ENCODE results near the gene VSIR.

Gene VSIR

GRCh38 chr10:71806704-71807556, 33.6 kb upstream of the VSIR start:
- DNase-seq (ENCODE audit: low read depth): no peak

- DNase-seq (ENCODE audit: low read depth): no peak
Observed at GRCh38 chr10:71805776-71806703, 32.7 kb upstream of the VSIR start.

DNA sequence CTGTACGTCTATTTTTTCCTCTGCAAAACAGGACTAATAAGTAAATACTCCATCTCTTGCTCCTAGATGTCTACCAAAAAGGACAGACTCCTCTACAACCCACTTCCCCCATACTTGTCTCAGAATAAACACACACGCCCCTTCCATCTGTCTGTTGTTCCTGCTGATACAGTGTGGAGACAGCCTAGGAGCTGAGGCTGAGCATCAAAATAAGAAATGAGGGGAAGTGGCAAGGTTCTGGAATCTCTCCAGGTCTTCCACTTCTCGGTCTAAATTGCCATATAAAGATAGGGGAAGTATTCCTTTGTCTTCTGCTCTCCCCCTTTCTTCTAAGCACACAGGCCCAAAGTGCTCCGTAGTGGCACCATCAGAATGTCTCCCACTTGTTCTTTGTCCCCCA, 30.8 kb upstream of the VSIR start:
- DNase-seq (ENCODE audit: low read depth): no peak

- no peak for DNase-seq (ENCODE audit: low read depth)
Observed at GRCh38 chr10:71802715-71803488, 29.6 kb upstream of the VSIR start.

DNA sequence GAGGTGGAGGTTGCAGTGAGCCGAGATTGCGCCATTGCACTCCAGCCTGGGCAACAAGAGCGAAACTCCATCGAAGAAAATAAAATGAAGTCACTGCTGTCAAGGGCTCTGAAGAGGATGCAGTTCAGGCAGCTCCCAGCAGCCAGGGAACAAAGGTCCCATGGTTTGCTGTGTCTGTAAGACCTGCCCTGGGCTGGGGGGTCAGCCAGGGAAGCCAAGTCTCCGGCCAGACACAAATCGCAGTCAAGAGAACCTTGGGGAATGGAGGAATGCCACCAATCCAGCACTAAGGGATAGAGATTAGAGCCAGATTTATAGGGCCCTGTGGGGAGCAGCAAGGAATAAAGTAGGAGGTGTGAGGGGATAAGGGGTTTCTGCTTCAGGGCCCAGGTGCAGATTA, 28.9 kb upstream of the VSIR start:
- DNase-seq (ENCODE audit: low read depth): no peak

DNA sequence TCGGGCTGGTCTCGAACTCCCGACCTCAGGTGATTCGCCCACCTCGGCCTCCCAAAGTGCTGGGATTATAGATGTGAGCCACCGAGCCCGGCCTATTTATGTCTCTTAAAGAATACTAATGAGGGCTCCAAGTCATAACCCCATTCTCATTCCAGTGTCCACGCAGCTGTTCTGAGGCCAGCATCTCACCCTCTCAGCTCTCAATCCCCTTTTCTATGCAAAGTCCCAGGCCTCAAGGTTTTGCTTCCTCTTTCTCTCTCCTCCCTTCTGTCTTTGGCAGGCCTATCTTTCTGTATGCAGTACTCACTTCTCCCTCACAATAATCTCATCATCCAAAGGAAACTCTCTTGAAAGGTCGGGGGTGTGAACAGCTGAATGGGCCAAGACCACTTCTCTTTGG, 28.0 kb upstream of the VSIR start:
- DNase-seq (ENCODE audit: low read depth): no peak

DNA sequence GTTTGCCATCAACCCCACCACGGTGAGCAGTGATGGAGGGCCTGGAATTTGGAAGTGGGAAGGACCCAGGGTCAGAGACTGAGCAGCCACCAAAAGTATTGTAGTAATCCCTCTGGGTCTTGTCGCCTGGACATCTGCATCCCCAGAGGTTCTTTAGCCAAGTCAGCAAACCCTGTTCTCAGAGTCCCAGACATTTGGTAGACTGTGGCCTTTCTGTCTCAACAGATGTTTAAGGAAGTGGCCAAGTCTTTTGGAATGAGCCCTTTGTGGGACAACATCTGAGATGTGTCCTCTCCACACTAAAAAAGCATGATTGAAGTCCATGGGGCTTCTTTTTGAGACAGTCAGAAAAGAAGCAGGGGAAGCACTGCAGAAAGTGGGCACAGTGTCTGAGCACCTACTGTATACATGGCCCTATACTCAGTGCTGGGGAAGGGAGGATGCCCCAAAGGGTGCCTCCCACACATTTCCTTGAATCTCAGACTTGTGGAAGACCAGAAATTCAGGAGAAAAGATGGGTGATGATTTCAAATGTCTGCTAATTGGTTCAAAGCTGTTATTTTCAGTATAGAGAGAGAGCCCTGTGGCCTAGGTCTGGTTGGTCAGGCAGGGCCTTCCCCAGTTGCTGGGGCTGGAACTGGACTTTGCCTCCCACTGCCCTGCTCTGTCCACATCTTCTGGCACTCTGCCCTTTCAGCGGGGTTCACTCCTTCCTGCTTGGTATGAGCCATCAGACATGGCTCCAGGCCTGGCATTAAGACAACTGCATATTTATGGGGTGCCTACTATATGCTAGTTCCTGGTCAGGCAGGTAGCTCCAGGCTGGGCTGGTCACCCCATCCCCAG, 26.5 kb upstream of the VSIR start:
- DNase-seq (ENCODE audit: low read depth): no peak

- DNase-seq (ENCODE audit: low read depth): no peak
Observed at GRCh38 chr10:71799112-71799511, 25.8 kb upstream of the VSIR start.

DNA sequence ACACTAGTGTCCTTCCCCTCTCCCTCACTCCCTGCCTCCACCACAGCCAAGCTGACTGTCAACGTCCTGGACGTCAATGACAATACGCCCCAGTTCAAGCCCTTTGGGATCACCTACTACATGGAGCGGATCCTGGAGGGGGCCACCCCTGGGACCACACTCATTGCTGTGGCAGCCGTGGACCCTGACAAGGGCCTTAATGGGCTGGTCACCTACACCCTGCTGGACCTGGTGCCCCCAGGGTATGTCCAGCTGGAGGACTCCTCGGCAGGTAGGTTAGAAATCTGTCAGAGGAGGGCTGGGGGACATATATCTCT, 24.9 kb upstream of the VSIR start:
- no peak for DNase-seq (ENCODE audit: low read depth)

DNA sequence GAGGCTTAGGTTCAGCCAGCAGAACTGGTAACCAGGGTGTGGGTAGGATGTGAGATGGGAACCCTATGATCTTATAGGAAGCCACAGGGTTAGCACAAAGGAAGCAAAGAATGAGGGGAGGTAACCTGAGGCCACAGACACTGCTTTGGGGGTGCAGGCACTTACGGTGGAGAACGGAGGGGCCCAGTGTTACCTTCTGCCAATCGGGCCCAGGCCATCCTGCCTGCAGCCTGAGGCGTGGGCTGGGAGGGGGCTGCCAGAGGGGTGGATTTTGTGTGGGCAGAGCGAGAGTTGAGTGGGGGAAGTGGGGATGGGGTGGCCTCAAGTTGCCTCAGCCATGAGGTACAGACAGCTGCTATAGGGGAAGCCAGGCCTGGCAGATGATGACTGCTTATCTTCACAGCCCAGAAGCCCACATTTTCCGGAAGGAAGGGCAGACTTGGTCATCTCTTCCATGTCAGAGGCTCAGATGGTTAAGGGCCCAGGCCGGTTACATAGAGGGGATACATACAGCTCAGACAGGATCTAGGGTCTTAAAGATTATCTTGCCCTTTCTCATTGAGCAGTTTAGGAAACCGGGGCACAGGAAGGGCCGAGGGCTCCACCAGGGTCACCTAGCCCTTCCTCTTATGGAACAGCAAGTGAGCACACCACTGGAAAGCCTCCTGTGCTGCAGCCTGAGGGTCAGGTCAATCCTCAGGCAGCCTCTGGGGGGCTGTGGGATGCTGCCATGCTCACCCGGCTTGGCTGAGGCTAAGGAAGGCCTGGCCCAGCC, 24.4 kb upstream of the VSIR start:
- DNase-seq (ENCODE audit: low read depth): no peak

DNA sequence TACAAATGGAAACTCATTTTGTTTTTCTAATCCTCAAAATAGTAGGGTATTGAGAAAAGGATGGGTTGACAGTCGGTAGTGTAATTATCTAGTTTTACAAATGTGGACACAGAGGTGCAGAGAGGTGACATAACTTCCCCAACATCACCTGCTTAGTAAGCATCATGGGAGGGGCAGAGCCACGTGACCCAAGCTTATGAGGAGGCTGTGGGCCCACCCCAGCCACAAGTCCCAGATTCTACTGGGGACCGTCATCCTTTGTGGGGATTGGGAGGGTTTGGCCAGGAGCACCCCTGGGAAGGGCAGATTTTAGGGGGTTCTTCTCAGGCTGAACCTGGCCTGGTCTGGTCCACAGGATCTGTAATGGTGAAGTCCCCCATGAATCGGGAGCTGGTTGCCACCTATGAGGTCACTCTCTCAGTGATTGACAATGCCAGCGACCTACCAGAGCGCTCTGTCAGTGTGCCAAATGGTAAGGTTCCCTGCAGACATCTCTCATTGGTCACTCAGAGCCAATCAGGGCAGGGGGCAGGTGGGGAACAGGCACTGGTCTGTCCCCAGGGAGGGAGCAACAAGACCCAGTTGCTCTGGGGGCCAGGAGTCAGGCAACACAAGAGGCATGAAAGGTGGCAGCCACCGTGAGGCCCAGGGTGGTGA, 23.6 kb upstream of the VSIR start:
- no peak for DNase-seq (ENCODE audit: low read depth)

DNA sequence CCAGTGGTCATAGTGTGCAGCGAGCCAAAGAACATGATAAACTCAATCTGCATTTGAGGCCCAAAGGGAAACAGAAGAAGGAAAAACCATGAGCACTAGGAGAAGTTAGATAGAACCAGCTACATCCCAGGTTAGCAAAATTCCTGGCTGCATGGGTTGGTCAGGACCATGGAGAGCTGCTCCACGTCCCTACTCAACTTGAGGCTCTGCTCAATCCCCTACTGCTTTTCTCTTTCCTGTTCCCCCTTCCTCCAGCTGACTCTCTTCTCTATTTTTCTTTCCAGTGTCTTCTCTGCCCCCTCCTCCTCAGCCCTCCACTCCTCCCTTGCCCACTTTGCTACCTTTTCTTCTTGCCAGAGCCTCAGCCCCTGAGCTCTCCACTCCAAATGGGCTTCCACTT, 21.9 kb upstream of the VSIR start:
- DNase-seq (ENCODE audit: low read depth): no peak

DNA sequence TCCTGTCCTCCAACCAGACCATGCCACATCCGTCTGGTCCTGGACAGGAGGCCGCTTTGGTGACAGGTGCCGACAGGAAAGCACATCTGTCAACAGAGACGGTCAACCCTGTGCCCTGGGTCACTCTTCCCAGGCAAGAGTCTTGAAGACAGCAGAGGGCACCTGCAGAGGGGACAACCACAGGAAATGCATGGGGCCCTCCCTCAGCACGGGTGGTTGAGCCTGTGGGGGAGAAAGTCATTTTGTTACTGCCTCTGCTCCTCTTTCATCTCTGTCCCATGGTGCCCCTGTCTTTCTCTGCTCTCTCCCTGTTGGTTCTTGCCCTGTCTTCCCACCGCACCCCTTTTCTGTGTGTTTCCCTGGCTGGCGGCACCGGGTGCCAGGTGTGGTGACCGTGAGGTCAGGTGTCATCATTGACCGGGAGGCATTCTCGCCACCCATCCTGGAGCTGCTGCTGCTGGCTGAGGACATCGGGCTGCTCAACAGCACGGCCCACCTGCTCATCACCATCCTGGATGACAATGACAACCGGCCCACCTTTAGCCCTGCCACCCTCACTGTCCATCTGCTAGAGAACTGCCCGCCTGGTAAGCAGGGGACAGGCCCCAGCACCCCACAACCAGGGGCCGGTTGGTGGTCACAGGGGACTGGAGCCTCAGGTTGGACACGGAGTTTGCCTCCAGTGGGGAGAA, 17.6 kb upstream of the VSIR start:
- DNase-seq (ENCODE audit: low read depth): no peak

DNA sequence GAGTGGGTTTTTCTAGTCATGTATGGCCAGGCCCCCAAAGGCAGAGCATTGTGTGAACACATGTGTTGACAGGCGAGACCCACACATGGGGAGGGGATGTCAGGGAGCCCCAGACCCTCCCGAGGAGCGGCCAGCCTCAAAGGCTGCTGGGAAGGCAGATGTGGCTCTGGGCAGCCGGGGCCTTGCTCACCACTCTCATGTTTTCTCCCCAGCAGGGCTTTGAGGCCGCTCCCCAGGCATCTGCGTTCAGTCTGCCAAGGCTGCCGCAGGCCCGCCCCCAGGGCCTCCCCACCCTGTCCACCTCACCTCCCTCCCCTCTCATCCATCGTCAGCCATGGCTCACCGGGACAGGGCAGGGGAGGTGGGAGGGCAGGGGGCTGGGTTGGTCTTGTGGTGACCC, 16.6 kb upstream of the VSIR start:
- DNase-seq (ENCODE audit: low read depth): no peak

DNA sequence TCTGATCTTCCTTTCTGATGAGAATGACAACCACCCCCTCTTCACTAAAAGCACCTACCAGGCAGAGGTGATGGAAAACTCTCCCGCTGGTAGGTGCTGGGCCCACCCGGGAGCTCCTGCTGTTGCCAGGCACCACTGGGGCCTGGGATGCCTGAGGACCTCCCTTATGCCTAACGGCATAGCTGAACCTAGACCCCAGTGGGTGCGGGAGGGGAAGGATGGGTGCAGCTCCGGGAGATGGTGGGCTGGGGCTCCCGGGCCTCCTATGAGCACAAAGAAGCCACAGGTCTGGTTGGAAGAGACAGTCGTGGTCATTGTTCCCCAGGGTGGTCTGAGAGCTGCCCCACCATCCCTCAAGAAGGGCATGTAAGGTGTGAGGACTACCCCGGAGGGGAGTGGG, 15.6 kb upstream of the VSIR start:
- no peak for DNase-seq (ENCODE audit: low read depth)

GRCh38 chr10:71784679-71785272, 11.5 kb upstream of the VSIR start:
- no peak for DNase-seq (ENCODE audit: low read depth)

DNA sequence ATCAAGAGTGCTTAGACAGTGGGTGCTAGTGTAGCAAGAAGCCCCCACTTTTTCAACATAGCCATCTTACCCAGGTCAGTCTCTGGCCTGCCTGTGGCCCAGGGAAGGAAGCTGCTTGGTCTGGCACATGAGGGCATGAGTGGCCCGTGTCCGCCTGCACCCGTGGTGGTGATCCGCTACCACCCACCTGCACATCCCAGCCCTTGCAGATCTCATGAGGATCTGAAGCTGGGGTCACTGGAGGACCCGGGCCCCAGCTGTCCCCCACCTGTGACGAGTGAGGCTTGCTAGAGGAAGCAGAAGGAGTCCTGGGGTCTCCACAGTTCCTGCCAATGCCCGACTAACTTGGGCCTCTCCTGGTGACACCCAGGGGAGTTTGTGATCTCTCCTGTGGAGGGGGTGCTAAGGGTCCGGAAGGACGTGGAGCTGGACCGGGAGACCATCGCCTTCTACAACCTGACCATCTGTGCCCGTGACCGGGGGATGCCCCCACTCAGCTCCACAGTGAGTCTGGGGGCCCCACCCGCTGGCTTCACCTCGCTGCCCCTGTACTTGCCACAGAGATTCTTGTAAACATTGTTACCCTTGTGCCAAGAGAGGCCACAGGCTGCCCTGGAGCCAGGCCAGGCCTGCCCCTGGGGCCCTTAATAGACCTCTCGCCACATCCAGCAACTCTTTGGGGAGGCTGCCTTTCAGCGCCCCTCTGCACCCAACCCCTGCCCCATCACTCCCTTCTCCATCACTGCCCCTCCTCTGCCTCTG, 10.8 kb upstream of the VSIR start:
- DNase-seq (ENCODE audit: low read depth): no peak

DNA sequence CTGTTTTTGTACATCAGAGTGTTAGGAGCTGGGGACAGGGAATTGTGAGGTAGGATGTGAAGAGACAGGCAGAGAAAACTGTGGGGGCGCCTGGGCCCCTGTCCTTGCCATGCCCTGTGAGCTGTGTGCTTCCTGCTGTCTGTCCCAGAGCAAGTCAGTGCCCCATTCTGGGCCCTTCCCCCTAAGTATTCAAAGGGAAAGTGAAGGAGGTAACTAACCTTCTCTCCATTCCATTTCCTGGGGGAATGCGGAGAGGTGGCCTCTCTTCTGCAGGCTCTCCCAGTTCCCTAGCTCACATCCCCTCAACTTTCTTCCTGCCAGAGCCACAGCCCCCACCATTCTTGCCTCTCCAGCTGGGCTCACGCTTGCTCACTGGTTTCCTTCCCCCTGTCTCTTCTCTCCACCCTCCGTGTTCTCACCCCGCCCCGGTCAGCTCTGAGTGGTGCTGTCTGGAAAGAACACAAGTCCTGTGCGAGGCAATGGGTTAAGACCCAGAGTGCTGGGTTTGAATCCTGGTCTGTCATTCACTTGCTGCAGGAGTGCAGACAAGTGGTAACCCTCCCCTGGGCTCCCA, 9.7 kb upstream of the VSIR start:
- DNase-seq (ENCODE audit: low read depth): no peak

All from activated T-helper 9 cell treated with anti-CD3 and anti-CD28 coated beads, Interleukin-2, amount 50 U/mL, for 16 hours (primary cell).